Activated CD8-positive, alpha-beta memory T cell treated with anti-CD3 and anti-CD28 coated beads for 4 hours (primary cell): Measurements from ENCODE around the gene PTPRR.

Experiments
- DNase-seq, 2 donors: peaks; one replicate each; pipeline ENCODE4 v3.0.0-alpha.2; 2020; ENCODE audit warnings: low read depth in 2 of 2

Gene PTPRR

DNA sequence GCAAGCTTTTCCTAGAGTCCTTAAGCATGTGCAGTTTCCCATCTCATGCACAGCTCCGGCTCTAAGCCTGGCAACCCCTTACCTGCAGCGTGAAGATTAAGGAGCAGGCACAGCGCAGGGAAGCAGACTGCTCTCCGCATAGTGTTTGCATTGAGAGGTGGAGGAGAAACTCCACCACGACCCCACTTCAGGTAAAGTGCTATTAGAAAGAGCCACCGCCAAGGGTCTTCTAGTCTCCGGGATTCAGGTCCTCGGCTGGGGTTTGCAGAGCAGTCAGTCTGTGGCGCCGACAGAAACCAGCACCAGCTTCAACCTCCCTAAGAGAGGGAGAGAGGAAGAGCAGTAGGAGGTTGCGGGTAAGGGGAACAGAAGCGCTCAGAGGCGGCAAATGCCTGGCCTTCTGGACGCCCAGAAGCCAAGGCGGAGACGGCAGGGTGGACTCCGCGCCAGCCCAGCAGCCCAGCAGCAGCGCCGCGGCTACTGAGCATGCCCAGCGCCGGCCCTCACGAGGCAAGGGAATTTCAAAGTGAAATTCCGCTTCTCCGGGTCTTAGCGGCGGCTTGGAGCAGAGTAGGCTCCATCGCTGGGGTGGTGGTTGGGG is at the start of gene PTPRR:
Gene PTPRR, minus strand, starts transcription at position 488 of the 601 bp plus-strand sequence. Its CDS starts 348 bp downstream, at position 140.
- no peak for DNase-seq

DNA sequence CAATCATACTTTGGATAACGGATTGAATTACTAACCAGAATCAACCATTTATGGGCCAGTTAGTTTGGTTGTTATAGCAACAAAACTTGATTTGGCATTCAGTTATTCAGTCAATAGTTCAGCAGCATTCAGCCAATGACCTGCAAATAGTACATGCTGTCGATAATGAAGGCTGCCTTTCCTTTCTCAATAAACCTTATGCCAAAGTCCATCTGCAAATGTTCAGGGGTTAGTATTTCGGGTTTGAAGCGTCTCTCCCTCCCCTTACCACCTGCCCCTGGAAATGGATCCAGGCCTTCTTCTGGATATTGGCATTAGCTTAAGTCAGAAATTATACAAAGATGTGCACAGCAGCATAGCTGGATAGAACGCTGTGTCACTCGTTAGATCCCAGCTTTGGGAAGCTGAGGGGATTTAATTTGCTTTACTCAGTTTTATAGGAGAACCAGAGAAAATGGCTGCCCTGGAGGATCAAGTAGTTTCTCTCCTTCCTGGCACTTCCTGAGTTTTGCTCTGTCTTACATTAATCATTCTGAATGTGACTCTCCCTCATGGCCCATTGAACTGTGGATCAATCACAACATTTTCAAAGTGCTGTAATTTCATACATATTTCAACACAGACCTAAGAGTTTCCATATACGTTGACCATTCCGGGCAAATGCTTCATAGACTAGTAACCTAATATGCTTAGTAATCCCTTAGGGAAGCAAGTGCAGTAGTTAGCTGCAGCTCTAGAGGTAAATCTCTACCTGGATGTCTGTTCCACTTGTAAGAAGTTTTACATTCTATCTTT is 46.7 kb upstream of the PTPRR start:
- DNase-seq, result no peak

- DNase-seq, result no peak
Observed at GRCh38 chr12:70966046-70966445, 45.5 kb upstream of the PTPRR start.

- DNase-seq, result no peak
Observed at GRCh38 chr12:70964867-70965510, 44.5 kb upstream of the PTPRR start.

- no peak for DNase-seq
Observed at GRCh38 chr12:70963081-70963660, 42.6 kb upstream of the PTPRR start.

DNA sequence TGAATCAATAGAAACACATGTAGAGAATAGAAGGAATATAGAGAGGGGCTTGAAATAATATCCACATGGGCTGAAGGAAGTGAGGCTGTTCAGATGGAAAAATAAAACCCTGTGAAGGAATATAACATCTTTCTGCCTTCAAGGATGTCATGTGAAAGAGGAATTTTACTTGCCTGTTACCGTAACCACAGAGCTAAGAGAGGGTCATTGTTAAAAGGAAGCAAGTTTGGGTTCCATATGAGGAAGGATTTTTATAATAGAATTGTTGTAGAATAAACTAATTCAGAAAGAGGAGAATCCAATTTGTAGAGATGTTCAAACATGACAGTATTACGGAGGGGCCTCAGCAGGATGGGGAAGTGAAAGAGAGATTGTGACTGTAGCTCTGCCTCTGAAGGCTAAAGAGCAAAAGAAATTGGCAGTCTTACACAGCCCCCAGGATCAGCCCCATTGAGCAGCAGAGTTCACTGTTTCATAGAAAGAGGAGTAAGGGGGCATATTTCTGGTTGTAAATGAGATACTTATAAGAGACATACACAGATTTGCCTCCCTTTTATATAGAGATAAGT is 41.8 kb upstream of the PTPRR start:
- DNase-seq, result no peak

GRCh38 chr12:70960484-70960883 is 39.9 kb upstream of the PTPRR start:
- no peak for DNase-seq

GRCh38 chr12:70955415-70955814 is 34.9 kb upstream of the PTPRR start:
- no peak for DNase-seq

- no peak for DNase-seq
Observed at GRCh38 chr12:70950451-70950850, 29.9 kb upstream of the PTPRR start.

GRCh38 chr12:70948976-70949336 is 28.4 kb upstream of the PTPRR start:
- no peak for DNase-seq

- no peak for DNase-seq
Observed at GRCh38 chr12:70948236-70948975, 27.9 kb upstream of the PTPRR start.

DNA sequence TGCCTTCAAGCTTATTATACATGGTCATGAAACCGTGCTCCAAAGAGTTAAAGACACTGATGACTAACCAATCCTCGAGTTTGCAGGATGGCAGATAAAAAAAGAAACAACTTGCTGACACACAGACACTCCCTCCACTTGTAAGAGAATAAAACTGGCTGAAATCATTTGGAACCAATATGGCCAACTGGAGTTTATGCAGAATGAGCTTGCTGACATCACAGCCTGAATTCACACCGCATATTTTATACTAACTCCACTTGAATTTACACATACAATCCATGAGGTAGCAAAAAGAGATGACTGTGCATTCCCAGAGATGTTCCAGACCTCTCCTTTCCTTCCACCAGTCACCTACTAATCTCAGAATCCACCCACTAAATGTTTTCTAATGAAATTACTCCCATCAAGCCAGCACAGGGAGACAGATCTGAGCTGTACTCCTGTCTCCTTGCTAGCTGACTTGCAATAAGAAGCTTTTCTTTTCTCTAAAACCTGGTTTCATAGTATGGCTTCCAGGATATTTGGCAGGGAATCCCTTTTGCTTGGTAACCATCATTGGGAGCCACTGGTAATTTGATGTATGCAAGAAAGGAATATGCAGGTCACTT is 15.8 kb upstream of the PTPRR start:
- no peak for DNase-seq

- DNase-seq, result no peak
Observed at GRCh38 chr12:70933133-70933532, 12.6 kb upstream of the PTPRR start.

GRCh38 chr12:70929029-70929428 is 8.5 kb upstream of the PTPRR start:
- DNase-seq, result no peak

DNA sequence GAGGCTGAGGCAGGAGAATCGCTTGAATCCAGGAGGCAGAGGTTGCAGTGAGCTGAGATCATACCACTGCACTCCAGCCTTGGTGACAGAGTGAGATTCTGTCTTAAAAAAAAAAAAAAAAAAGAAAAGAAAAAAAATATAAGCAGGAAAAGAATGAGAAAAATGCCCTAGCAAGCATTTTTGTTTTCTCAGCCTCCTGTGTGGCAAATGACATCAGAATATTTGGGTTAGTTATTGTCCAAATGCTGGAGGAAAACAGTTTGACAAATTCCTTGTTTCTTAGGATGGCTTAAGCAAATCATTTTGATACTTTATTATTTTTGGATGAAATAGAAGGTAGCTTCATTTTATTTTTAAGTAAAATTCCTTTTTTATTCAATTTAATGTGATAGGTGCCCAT is 7.5 kb upstream of the PTPRR start:
- no peak for DNase-seq

DNA sequence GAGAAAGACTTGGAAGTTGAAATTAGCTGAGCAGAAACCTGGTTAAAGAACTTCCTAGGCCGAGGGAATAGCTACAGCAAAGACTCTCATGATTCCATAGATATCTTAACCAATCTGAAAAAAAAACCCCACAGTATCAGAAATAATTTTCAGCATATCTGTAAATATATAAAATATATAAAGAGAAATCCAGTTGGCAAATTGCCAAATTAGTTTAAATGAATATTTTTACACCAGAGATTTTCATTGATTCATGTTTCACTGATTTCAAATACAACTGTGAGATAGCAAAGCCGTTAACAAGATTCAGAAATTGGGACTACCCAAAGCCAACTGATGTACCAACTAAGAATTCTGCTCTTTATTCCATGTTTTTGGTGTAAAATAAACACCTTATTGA is 6.8 kb upstream of the PTPRR start:
- DNase-seq, result no peak

DNA sequence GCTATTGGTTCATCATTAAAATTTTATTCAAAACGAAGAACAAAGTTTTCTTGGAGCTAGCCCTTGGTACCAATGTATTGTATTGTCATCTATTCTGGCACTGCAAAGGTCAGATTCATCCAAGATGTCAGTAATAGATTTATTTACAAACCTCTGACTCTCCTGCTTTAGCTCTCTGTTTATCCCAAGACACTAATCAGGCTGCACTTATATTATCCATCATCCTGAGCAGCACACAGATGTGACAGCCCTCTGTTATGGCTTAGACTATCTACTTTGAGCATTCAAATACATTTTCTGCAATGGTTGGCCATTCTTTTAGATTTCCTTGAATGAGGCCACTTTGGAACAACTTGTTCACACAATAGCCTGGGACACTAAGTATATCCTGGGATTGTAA is 5.0 kb upstream of the PTPRR start:
- no peak for DNase-seq

DNA sequence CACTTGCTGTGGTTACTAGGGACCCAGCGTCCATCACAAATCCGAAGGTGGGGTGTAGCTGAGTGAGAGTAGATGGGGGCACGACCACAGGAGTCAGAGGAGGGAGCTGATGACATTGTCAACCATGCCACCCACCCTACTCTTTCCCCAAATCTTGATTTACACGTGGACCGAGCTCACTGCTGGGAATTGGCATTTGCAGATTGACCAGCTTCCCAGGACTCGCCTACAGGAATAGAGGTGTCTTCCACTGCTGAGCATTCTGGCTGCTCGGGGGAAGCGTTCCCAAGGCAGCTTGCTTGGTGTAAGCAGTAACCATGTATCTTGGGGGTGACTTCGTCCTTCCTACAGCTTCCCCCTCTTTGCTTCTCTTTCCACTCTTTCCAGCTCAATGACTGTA is 353 bp upstream of the PTPRR start:
- no peak for DNase-seq

DNA sequence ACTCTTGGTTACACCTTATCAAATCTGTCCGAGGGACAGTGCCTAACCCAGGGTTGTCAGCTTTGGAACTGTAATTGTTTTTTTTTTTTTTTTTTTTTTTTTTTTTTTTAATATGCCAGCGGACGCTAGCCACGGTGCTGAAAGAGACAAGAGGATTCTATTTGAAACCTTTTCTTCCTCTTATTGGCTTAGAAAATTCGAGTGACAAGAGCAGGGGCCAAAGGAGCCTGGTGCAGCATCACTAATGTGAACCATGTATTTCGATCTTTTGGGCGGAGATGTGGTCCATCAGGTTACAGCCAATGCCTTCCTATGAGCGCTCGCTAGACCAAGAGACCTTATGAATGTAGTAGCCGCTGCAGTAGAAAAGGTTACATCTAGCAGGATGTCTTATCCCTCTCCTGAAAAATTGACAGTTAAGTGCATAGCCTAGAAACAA is 922 bp downstream of the PTPRR start:
- no peak for DNase-seq

GRCh38 chr12:70919176-70919575 is 1.4 kb downstream of the PTPRR start:
- no peak for DNase-seq

- no peak for DNase-seq
Observed at GRCh38 chr12:70918321-70918720, 2.2 kb downstream of the PTPRR start.
